22Rv1 (cell line): ENCODE measurements around the gene UBE2O.

Experiments
- H3K27ac ChIP-seq: fragments of 450-650 bp; 2 replicates; pipeline ENCODE4 v1.5.1; 2017
- CTCF ChIP-seq: fragments of 450-650 bp; IDR thresholded peaks from 2 replicates; pipeline ENCODE4 v1.5.1; 2017; ENCODE audit warnings: mild to moderate bottlenecking
- ZFX ChIP-seq: fragments of 450-650 bp; IDR thresholded peaks from 2 replicates; pipeline ENCODE4 v1.6.1; 2017; ENCODE audit warnings: antibody characterized with exemption, borderline replicate concordance

Gene UBE2O

GRCh38 chr17:76492123-76492988 lies 39.4 kb upstream of the UBE2O start:
- no peak for TF ChIP-seq ZFX
- no peak for TF ChIP-seq CTCF
- no peak overlapping the region for H3K27ac ChIP-seq

- TF ChIP-seq ZFX = no peak
- TF ChIP-seq CTCF = no peak
- no peak overlapping the region for H3K27ac ChIP-seq
Measured at GRCh38 chr17:76491271-76492122, 38.5 kb upstream of the UBE2O start.

GRCh38 chr17:76490112-76490710 lies 37.3 kb upstream of the UBE2O start:
- no peak overlapping the region for H3K27ac ChIP-seq

GRCh38 chr17:76487451-76488192 lies 34.7 kb upstream of the UBE2O start:
- no peak overlapping the region for H3K27ac ChIP-seq
- no peak for TF ChIP-seq CTCF
- no peak for TF ChIP-seq ZFX

More at GRCh38 chr17:76490112-76490710, 37.3 kb upstream of the UBE2O start:
- TF ChIP-seq ZFX = no peak
- TF ChIP-seq CTCF = no peak

GRCh38 chr17:76485569-76485968 lies 32.6 kb upstream of the UBE2O start:
- TF ChIP-seq ZFX (no peak), CTCF (no peak)
- no peak overlapping the region for H3K27ac ChIP-seq

- TF ChIP-seq CTCF (no peak), ZFX (no peak)
- H3K27ac ChIP-seq = no peak overlapping the region
Measured at GRCh38 chr17:76484228-76484725, 31.3 kb upstream of the UBE2O start.
